ENCODE data around the gene RNU7-1. TPM values are rescaled to one million over a fixed set of nuclear protein-coding genes. Genes with fewer than 3 reads are reported as not detected.

The RNU7-1 gene
- total and polyA plus RNA-seq, 9 of the 15 experiments (the other 6 are each of a cell fraction or from before 2014, with no cell fraction given), result not detected

- peak; percentile 88 for TF ChIP-seq JUND (IDR thresholded peaks at IDR 0.05; ENCODE audit: borderline replicate concordance, low read depth, low read length)
- peak; percentile 89; the same call in 2 of the 3 replicates for TF ChIP-seq JUND (tag; IDR thresholded peaks at IDR 0.05; ENCODE audit: borderline replicate concordance, low read depth, low read length)
- TF ChIP-seq ZNF431 (CRISPR knock-in tag; IDR thresholded peaks at IDR 0.05), result no peak
- no peak for TF ChIP-seq THAP12 (CRISPR knock-in tag; IDR thresholded peaks at IDR 0.05)
Observed at GRCh38 chr12:6904280-6905276, 39.0 kb upstream of the RNU7-1 start, which contains the start of gene LRRC23 (continued).

GRCh38 chr12:6905414-6906040, 38.1 kb upstream of the RNU7-1 start:
- Histone ChIP-seq H3K36me3 (ENCODE audit: control insufficient read depth, insufficient read depth, low read length) (no peaks in the 10 kb centered on the region), H2AFZ (ENCODE audit: low read depth, low read length) (peak overlapping the region; percentile 98; the same call in 1 of the 2 replicates), H3K9ac (ENCODE audit: insufficient read depth in 1 of 2, low read depth in 2 of 2, low read length in 2 of 2) (peak overlapping the region; percentile 79 to 85; a peak in 3 of 4 replicates), H3K4me2 (ENCODE audit: insufficient read depth, low read length) (peak overlapping the region; percentile 96), H3K9me1 (ENCODE audit: control insufficient read depth, insufficient read depth, low read length) (no peaks in the 10 kb centered on the region), H3K27ac (ENCODE audit: extremely low read depth, low read depth, low read length) (peak overlapping the region; percentile 67; the same call in 2 of the 3 replicates), H3K79me2 (ENCODE audit: control insufficient read depth, insufficient read depth, low read length) (no peaks in the 10 kb centered on the region), H3K4me1 (replicated peaks in 1 of 2; ENCODE audit: control insufficient read depth in 2 of 2, insufficient read depth in 2 of 2, low read length in 2 of 2) (peaks cover 11 to 15% of the 10 kb centered on the region in 2 experiments; a peak in 4 of 5 replicates), H3K9me3 (replicated peaks; ENCODE audit: control insufficient read depth, insufficient read depth, low read depth, low read length) (no peaks in the 10 kb centered on the region; the same call in 1 of the 2 replicates), H3K4me3 (peak overlapping the region; percentile 68), H3K27me3 (ENCODE audit: control insufficient read depth in 2 of 2, insufficient read depth in 2 of 2, low read length in 2 of 2) (no peaks in the 10 kb centered on the region), H4K20me1 (replicated peaks; ENCODE audit: control insufficient read depth, insufficient read depth, low read length) (no peaks in the 10 kb centered on the region)
- DNase-seq (ENCODE audit: extremely low read depth in 1 of 4, low spot score in 3 of 4) (peak in 1 of 4 experiments; percentile 22), ATAC-seq (no peak), FAIRE-seq (no peak)
- TF ChIP-seq SMARCB1 (IDR thresholded peaks at IDR 0.05; ENCODE audit: insufficient read length, low read depth) (no peak), CBFA2T3 (IDR thresholded peaks at IDR 0.05) (peak; percentile 33; the same call in 1 of the 2 replicates), YBX1 (IDR thresholded peaks at IDR 0.05) (0 out of 2 replicates have a peak, but pooled peaks have one; percentile 12), PPARD (CRISPR knock-in tag; IDR thresholded peaks at IDR 0.05) (no peak), ARNT (IDR thresholded peaks at IDR 0.05) (peak in 1 of 2 experiments; percentile 99; a peak in 2 of 4 replicates), BHLHE40 (IDR thresholded peaks at IDR 0.05; ENCODE audit: low read length) (0 out of 2 replicates have a peak, but pooled peaks have one; percentile 20), CBX5 (IDR thresholded peaks at IDR 0.05; ENCODE audit: borderline replicate concordance, low read depth) (no peak)
- CTCF ChIA-PET (ENCODE audit: low intra/inter-chr PET ratio), result no interaction called here
- BruUV-seq (replicated peaks), result no TSS peak
- in situ Hi-C loops (cut with MboI) (no loop called here), intact Hi-C loops (cut with micrococcal nuclease) (no loop called here)
- 5% methylated on average over 5 of the region's 5 CpGs for WGBS (ENCODE audit: insufficient coverage, low coverage, missing lambda C conversion rate)
- POLR2A ChIA-PET, result interaction anchor here (0.6 to 1.5 kb wide), 6 partner anchors 36 to 325 kb away, joined by 3 to 6 read pairs (median 3); no protein-coding TSS in a partner anchor

Data from K562 (cell line).